MCF 10A (cell line): ENCODE data around the gene ELK3. TPM values are rescaled to one million over a fixed set of nuclear protein-coding genes. Genes with fewer than 3 reads are reported as not detected.

Source experiments
- BruUV-seq: library from RNA; stranded (reverse); fragments of 400-500 nt; replicated peaks from 2 replicates; lab custom pipeline; 2021; lab: Mats Ljungman, UMichigan
- CTCF ChIA-PET: fragments of 300-600 bp; sonication (Branson Sonifier 250); formaldehyde crosslinking; extraction: SDS; loops from one replicate; lab custom pipeline; 2021; ENCODE audit warnings: antibody characterized with exemption, inconsistent platforms; lab: Yijun Ruan, JAX
- POLR2A ChIA-PET: fragments of 300-600, 350-650 bp; sonication (Branson Sonifier 250); formaldehyde crosslinking; extraction: SDS; loops from one replicate; lab custom pipeline; 2020; ENCODE audit warnings: antibody characterized with exemption, inconsistent platforms; lab: Yijun Ruan, JAX
- DNase-seq: peaks from one replicate; pipeline ENCODE4 v3.0.0-alpha.2; 2018; ENCODE audit not compliant: unreplicated experiment
- H3K27ac Mint-ChIP-seq: one replicate; pipeline ENCODE4 v1.8.0; 2022; ENCODE audit warnings: mild to moderate bottlenecking, low read depth, mixed read lengths; ENCODE audit not compliant: unreplicated experiment
- H3K27me3 Mint-ChIP-seq: one replicate; pipeline ENCODE4 v1.8.0; 2022; ENCODE audit warnings: mixed read lengths; ENCODE audit not compliant: insufficient read depth, unreplicated experiment
- H3K36me3 Mint-ChIP-seq: one replicate; pipeline ENCODE4 v1.8.0; 2022; ENCODE audit warnings: mild to moderate bottlenecking, moderate library complexity, mixed read lengths; ENCODE audit not compliant: insufficient read depth, unreplicated experiment
- H3K4me1 Mint-ChIP-seq: one replicate; pipeline ENCODE4 v1.8.0; 2022; ENCODE audit warnings: mixed read lengths; ENCODE audit not compliant: insufficient read depth, unreplicated experiment
- H3K4me3 Mint-ChIP-seq: one replicate; pipeline ENCODE4 v1.8.0; 2022; ENCODE audit warnings: mild to moderate bottlenecking, moderate library complexity, mixed read lengths; ENCODE audit not compliant: unreplicated experiment
- H3K9me3 Mint-ChIP-seq: one replicate; pipeline ENCODE4 v1.8.0; 2022; ENCODE audit warnings: mixed read lengths; ENCODE audit not compliant: unreplicated experiment
- intact Hi-C: fragments of 100-400 bp; cut with micrococcal nuclease; formaldehyde crosslinking; loops from 2 replicates; pipeline ENCODE4 v1.14.1; 2022
- total RNA-seq: library from RNA; stranded (reverse); gene quantifications from 2 replicates; pipeline ENCODE4 v1.2.3, GENCODE V29; 2022
- TF ChIP-seq, protein P1 (sequence below): fragments of 200-600 bp; IDR thresholded peaks from one replicate; pipeline ENCODE4 v1.8.0; 2022; ENCODE audit warnings: antibody characterized with exemption, mild to moderate bottlenecking; ENCODE audit not compliant: unreplicated experiment

ELK3 gene
- total RNA-seq, 1 experiment from 2014 or later, result 50.1 TPM

DNA sequence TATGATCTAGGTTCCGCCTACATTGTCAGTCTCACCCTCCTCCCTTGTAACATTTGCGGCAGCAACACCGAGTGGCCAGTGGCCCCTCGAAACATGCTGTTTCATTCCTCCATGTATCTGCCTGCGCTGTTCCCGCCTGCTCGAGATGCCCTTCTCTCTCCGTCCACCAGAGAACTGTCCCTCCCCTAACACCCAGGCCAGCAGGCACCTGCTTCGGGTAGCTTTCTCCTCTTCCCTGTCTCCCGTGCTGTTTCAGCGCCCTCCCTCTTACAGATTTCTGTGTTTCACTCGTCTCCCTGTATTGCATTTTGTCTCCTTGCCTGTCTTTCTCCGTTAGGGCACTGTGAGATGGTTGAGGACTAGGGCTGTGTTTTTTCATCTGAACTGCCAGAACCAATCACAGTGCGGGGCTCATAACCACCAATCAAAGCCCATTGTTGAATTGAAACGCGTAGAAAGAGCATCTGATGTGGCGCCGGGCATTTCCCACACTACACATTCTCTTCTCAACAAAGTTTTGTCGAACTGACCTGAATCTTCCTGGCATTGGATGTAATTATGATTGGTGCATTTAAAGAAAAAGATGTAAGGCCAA is 40.9 kb upstream of the ELK3 start:
- no peak overlapping the region for H3K27ac Mint-ChIP-seq
- CTCF ChIA-PET, result interaction anchor here (0.7 kb wide), 1 partner anchor 9 kb away, joined by 3 read pairs; no protein-coding TSS in a partner anchor
- POLR2A ChIA-PET, result interaction anchor here (0.5 kb wide), 1 partner anchor 968 kb away, joined by 3 read pairs; no protein-coding TSS in a partner anchor
- H3K9me3 Mint-ChIP-seq, result no peaks in the 10 kb centered on the region
- no peak overlapping the region for H3K4me3 Mint-ChIP-seq
- no peaks in the 10 kb centered on the region for H3K36me3 Mint-ChIP-seq
- no TSS peak for BruUV-seq
- H3K4me1 Mint-ChIP-seq, result no peaks in the 10 kb centered on the region
- no peak for DNase-seq
- TF ChIP-seq, protein P1, sequence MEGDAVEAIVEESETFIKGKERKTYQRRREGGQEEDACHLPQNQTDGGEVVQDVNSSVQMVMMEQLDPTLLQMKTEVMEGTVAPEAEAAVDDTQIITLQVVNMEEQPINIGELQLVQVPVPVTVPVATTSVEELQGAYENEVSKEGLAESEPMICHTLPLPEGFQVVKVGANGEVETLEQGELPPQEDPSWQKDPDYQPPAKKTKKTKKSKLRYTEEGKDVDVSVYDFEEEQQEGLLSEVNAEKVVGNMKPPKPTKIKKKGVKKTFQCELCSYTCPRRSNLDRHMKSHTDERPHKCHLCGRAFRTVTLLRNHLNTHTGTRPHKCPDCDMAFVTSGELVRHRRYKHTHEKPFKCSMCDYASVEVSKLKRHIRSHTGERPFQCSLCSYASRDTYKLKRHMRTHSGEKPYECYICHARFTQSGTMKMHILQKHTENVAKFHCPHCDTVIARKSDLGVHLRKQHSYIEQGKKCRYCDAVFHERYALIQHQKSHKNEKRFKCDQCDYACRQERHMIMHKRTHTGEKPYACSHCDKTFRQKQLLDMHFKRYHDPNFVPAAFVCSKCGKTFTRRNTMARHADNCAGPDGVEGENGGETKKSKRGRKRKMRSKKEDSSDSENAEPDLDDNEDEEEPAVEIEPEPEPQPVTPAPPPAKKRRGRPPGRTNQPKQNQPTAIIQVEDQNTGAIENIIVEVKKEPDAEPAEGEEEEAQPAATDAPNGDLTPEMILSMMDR, result no peak
- H3K27me3 Mint-ChIP-seq, result no peaks in the 10 kb centered on the region
- intact Hi-C loops, result no loop called here

DNA sequence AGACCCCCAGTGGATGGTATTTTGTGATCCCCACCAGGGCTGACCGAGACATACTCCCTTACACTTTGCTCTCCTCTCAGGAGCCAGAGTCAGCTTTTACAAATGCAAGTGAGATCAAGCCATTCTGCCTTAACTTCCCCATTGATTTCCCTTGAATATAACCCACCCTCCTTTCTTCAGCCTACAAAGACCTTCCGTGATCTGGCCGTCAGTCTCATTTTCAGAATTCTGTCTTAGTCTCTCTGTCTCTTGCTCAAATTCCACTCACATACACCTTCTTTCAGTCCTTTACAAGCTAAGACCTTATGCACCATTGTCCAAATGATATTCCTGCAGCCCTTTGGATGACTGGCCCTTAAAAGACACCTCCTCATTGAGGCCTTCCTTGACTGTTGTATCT is 39.0 kb upstream of the ELK3 start:
- H3K4me1 Mint-ChIP-seq, result no peaks in the 10 kb centered on the region

DNA sequence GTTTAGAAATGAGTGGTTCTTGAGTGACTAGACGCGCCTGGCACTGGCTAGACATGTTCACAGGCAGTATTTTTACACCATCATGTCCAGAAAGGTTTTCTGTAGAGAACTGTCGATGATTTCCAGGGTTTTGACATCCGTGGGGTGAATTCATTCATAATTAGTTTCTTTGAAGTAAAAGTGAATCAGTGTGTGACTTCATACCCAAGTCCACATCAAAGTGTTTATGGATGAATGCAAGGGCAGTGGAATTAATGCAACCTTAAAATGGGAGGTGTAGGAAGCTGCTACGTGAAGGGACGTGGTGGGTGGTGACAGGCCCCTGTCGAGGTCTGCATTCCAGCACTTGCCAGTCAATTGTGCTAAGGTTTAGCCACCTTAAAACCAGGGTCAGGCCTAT is 38.4 kb upstream of the ELK3 start:
- intact Hi-C loops, result no loop called here
- ChIA-PET POLR2A (no interaction called here), CTCF (no interaction called here)
- TF ChIP-seq, protein P1, result no peak
- no peaks in the 10 kb centered on the region for H3K4me1 Mint-ChIP-seq
- no peak overlapping the region for H3K27ac Mint-ChIP-seq
- H3K36me3 Mint-ChIP-seq, result no peaks in the 10 kb centered on the region
- BruUV-seq, result no TSS peak
- H3K4me3 Mint-ChIP-seq, result no peak overlapping the region
- no peaks in the 10 kb centered on the region for H3K27me3 Mint-ChIP-seq
- H3K9me3 Mint-ChIP-seq, result no peaks in the 10 kb centered on the region
- no peak for DNase-seq

More for the DNA sequence above, 39.0 kb upstream of the ELK3 start:
- no peak for DNase-seq
- ChIA-PET POLR2A (interaction anchor here (0.6 kb wide), 1 partner anchor 25 kb away, joined by 4 read pairs; no protein-coding TSS in a partner anchor), CTCF (interaction anchor here (0.6 kb wide), 1 partner anchor 52 kb away, joined by 3 read pairs; no protein-coding TSS in a partner anchor)
- no peaks in the 10 kb centered on the region for H3K36me3 Mint-ChIP-seq
- TF ChIP-seq, protein P1, result no peak
- no peak overlapping the region for H3K4me3 Mint-ChIP-seq
- intact Hi-C loops, result no loop called here
- H3K27ac Mint-ChIP-seq, result no peak overlapping the region
- no peaks in the 10 kb centered on the region for H3K9me3 Mint-ChIP-seq
- no peaks in the 10 kb centered on the region for H3K27me3 Mint-ChIP-seq
- no TSS peak for BruUV-seq

DNA sequence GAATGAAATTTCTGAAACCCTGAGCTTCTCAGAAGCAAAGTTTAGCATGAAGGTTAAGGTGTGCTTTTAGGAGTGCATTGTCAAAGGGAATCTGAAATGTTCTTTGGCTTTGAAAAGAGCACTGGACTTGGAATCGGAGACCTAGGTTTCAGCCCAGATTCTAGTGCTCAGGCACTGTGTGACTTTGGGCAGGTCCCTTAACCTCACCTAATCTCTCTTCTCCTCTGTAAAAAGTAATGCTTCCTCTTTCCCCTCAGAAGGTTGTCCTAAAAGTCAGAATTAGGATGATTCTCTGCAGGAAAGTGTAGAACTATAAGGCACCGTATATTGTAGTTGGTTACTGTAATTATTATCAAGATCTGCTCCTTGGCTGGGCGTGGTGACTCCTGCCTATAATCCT is 38.0 kb upstream of the ELK3 start:
- H3K27me3 Mint-ChIP-seq, result no peaks in the 10 kb centered on the region
- H3K27ac Mint-ChIP-seq, result no peak overlapping the region
- intact Hi-C loops, result no loop called here
- CTCF ChIA-PET, result no interaction called here
- no TSS peak for BruUV-seq
- no peaks in the 10 kb centered on the region for H3K36me3 Mint-ChIP-seq
- DNase-seq, result no peak
- no peak overlapping the region for H3K4me3 Mint-ChIP-seq
- TF ChIP-seq, protein P1, result no peak
- no peaks in the 10 kb centered on the region for H3K9me3 Mint-ChIP-seq
- POLR2A ChIA-PET, result no interaction called here
- H3K4me1 Mint-ChIP-seq, result no peaks in the 10 kb centered on the region
